Thyroid gland (tissue), 4 donors: ENCODE measurements around the gene NUP62. TPM values are rescaled to one million over a fixed set of nuclear protein-coding genes. Genes with fewer than 3 reads are reported as not detected.
"Not testable (repeated sequence)": the region's sequence is repeated elsewhere in the genome, so short reads cannot be mapped to it uniquely, and the experiment has no call there.

ENCODE experiments used
- DNase-seq, 2 donors: peaks; one replicate each; pipeline ENCODE4 v3.0.0-alpha.2; 2019
- H3K27ac ChIP-seq, 3 donors: fragments of 200-600 bp; sonication (generic); 1 replicate in 2 of 3; 2 replicates in 1 of 3; pipeline ENCODE4 v1.5.1; 2016 to 2019; ENCODE audit warnings: mild to moderate bottlenecking in 1 of 3, moderate library complexity in 1 of 3
- H3K27me3 ChIP-seq: fragments of 200-600 bp; sonication (generic); one replicate; pipeline ENCODE4 v1.5.1; 2019
- H3K36me3 ChIP-seq, 2 donors: fragments of 200-600 bp; sonication (generic); one replicate each; pipeline ENCODE4 v1.5.1; 2016 to 2019
- H3K4me1 ChIP-seq, 2 donors: fragments of 200-600 bp; sonication (generic); one replicate each; pipeline ENCODE4 v1.5.1; 2017 to 2019
- H3K4me3 ChIP-seq, 3 donors: fragments of 200-600 bp; sonication (generic); replicated peaks in 1 of 3; 1 replicate in 2 of 3; 2 replicates in 1 of 3; pipeline ENCODE4 v1.5.1; 2016; ENCODE audit warnings: mild to moderate bottlenecking in 1 of 3
- H3K9me3 ChIP-seq: fragments of 200-600 bp; sonication (generic); one replicate; pipeline ENCODE4 v1.5.1; 2017
- CTCF ChIP-seq, 6 experiments: fragments of 200-600 bp in 3 of 6; fragments of 450-650 bp in 3 of 6; sonication (generic) in 3 of 6; IDR thresholded peaks; one replicate each; pipeline ENCODE4 v1.5.1; 2016 to 2019; ENCODE audit warnings: antibody characterized with exemption in 6 of 6, mild to moderate bottlenecking in 2 of 6, inconsistent platforms in 1 of 6, moderate library complexity in 1 of 6
- POLR2A ChIP-seq, 2 donors: fragments of 450-650 bp; IDR thresholded peaks; one replicate each; pipeline ENCODE4 v1.6.1; 2017; ENCODE audit warnings: antibody characterized with exemption in 2 of 2, mild to moderate bottlenecking in 2 of 2, moderate library complexity in 1 of 2
- WGBS, 2 donors: methylation state at CpG; one replicate each; pipeline ENCODE4 v1.1.5; 2017; 5-methylcytosine and 5-hydroxymethylcytosine counted together
- intact Hi-C: fragments of 100-400 bp; cut with DNase I; formaldehyde crosslinking; loops from one replicate; pipeline ENCODE4 v1.15.1; 2023
- total RNA-seq, 4 donors: library from RNA; depleted of rRNA; stranded (reverse); fragments of >200 nt; gene quantifications; one replicate each; pipeline ENCODE4 v1.2.3, GENCODE V29; 2016

The NUP62 gene
- total RNA-seq, 4 donors from 2014 or later: 27.5 to 32.3 (median 30.5) TPM

DNA sequence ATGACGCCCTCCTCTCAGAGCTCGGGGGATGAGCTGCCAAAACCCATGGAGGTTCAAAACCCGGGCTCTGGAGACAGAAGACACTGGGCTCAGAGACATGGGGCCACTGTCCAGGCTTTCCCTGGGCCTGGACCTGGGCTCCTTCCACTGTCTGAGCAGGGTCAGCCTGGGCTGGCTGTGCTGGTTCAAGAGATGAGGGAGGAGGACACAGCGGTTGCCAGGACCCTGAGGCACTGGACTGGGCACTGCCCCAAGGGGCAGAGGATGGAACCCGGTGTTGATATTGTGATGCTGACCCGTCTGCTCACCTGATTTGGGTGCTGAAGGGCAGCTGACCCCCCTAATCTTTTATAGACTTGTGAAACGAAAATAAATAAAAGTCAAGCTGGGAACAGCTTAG, 45.7 kb upstream of the NUP62 start:
- no peak for TF ChIP-seq CTCF (IDR thresholded peaks at IDR 0.05)
- TF ChIP-seq POLR2A (IDR thresholded peaks at IDR 0.05): no peak

DNA sequence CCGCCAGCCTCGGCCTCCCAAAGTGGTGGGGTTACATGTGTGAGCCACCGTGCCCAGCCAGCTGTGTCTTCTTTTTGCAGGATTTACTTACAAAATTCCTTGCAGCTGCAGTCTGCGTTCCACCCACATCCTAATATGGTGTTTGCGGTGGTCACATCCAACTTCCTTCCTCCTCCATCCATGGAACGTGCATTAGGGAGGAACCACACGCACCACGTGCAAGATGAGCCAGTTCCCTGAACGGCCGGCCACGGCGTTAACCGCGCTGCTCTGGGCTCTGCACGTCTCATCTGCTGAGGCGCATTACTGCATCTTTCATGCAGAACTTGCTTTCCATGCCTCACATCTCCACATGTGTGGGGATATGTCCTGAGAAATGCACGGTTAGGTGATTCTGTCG, 44.7 kb upstream of the NUP62 start:
- Histone ChIP-seq H3K36me3 (peaks cover 15 to 18% of the 10 kb centered on the region in 2 donors), H3K9me3 (no peaks in the 10 kb centered on the region), H3K4me1 (peaks cover 0 to 8% of the 10 kb centered on the region in 2 donors), H3K4me3 (no peak overlapping the region), H3K27me3 (no peaks in the 10 kb centered on the region), H3K27ac (no peak overlapping the region)
- TF ChIP-seq CTCF (IDR thresholded peaks at IDR 0.05) (no peak), POLR2A (IDR thresholded peaks at IDR 0.05) (no peak)
- intact Hi-C loops: no loop called here
- 81 to 86% methylated on average over 18 of the region's 18 CpGs for WGBS, 2 donors
- DNase-seq: no peak

More for the DNA sequence above, 45.7 kb upstream of the NUP62 start:
- Histone ChIP-seq H3K9me3 (no peaks in the 10 kb centered on the region), H3K27me3 (no peaks in the 10 kb centered on the region), H3K4me3 (no peak overlapping the region), H3K4me1 (peaks cover 0 to 8% of the 10 kb centered on the region in 2 donors), H3K36me3 (peaks cover 15 to 21% of the 10 kb centered on the region in 2 donors), H3K27ac (no peak overlapping the region)
- 83 to 91% methylated on average over 7 of the region's 7 CpGs for WGBS, 2 donors
- DNase-seq: no peak
- intact Hi-C loops: no loop called here

GRCh38 chr19:49972841-49973240, 43.5 kb upstream of the NUP62 start:
- Histone ChIP-seq H3K9me3 (no peaks in the 10 kb centered on the region), H3K4me3 (no peak overlapping the region), H3K27ac (no peak overlapping the region), H3K36me3 (peaks cover 7 to 15% of the 10 kb centered on the region in 2 donors), H3K27me3 (no peaks in the 10 kb centered on the region), H3K4me1 (peaks cover 0 to 8% of the 10 kb centered on the region in 2 donors)
- TF ChIP-seq POLR2A (IDR thresholded peaks at IDR 0.05) (no peak), CTCF (IDR thresholded peaks at IDR 0.05) (no peak)
- no peak for DNase-seq
- intact Hi-C loops: no loop called here
- WGBS, 2 donors: 69 to 83% methylated on average over 4 to 5 of the region's 6 CpGs

- Histone ChIP-seq H3K27ac (no peak overlapping the region), H3K9me3 (no peaks in the 10 kb centered on the region), H3K36me3 (peaks cover 6 to 7% of the 10 kb centered on the region in 2 donors), H3K4me1 (peaks cover 0 to 8% of the 10 kb centered on the region in 2 donors), H3K27me3 (no peaks in the 10 kb centered on the region), H3K4me3 (no peak overlapping the region)
- peak; percentile 20 to 39 for DNase-seq
- intact Hi-C loops: no loop called here
- 0 to 30% methylated on average over 1 to 10 of the region's 12 CpGs for WGBS, 2 donors
- TF ChIP-seq POLR2A (IDR thresholded peaks at IDR 0.05) (no peak), CTCF (IDR thresholded peaks at IDR 0.05) (no peak)
Observed at GRCh38 chr19:49971991-49972411, 42.7 kb upstream of the NUP62 start.

DNA sequence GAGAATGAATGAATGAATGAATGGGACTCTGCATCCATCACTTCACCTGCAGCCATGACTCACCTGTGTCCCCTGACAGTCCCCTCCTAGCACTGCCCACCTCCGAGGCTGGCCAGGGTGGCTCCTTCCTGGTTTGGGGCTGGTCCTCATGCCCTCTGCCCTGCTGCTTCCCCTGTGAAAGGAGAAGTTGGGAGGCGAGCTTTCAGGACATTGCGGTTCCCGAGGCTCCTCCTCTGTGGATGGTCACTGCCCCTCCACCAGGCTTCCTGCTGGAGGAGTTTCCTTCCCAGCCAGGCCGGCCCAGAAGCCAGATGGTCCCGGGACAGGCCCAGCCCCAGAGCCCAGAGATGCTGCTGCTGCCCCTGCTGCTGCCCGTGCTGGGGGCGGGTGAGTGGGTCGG, 40.1 kb upstream of the NUP62 start:
- H3K4me1 ChIP-seq, H3K4me3 ChIP-seq, H3K27ac ChIP-seq, H3K9me3 ChIP-seq, intact Hi-C loops, DNase-seq, H3K27me3 ChIP-seq, H3K36me3 ChIP-seq: not testable (repeated sequence)
- 30% methylated on average over 1 of the region's 9 CpGs; no CpG with 5 or more reads in 1 of the 2 donors for WGBS, 2 donors
